ENCODE data around the gene PDCD1LG2.

GRCh38 chr9:5492965-5493678, 17.2 kb upstream of the PDCD1LG2 start:
- TF ChIP-seq CTCF (IDR thresholded peaks at IDR 0.05) = no peak
- TF ChIP-seq REST (IDR thresholded peaks at IDR 0.05; ENCODE audit: insufficient read depth in 1 of 2, low read depth in 2 of 2, low read length in 1 of 2) = no peak
- no peak for TF ChIP-seq POLR2AphosphoS5 (IDR thresholded peaks at IDR 0.05; ENCODE audit: low read depth, low read length)
- TF ChIP-seq TCF7L2 (IDR thresholded peaks at IDR 0.05; ENCODE audit: low read depth, low read length) = no peak

Data from Panc1 (cell line).